Mesendoderm (in vitro differentiated cells): Measurements from ENCODE around the gene ADARB2.

ENCODE experiments used
- DNase-seq: peaks from one replicate; pipeline ENCODE4 v3.0.0; 2013
- H2AK5ac ChIP-seq: 2 replicates; pipeline ENCODE4 v1.6.1; 2013; ENCODE audit warnings: low read length, inconsistent platforms
- H2BK120ac ChIP-seq: 2 replicates; pipeline ENCODE4 v1.6.1; 2013; ENCODE audit warnings: low read depth, mild to moderate bottlenecking, low read length, moderate library complexity, mixed read lengths
- H2BK15ac ChIP-seq: replicated peaks from 2 replicates; pipeline ENCODE4 v1.6.1; 2013; ENCODE audit warnings: low read depth, mild to moderate bottlenecking, moderate library complexity
- H2BK5ac ChIP-seq: 2 replicates; pipeline ENCODE4 v1.6.1; 2013; ENCODE audit warnings: low read length, inconsistent platforms
- H3K18ac ChIP-seq: 2 replicates; pipeline ENCODE4 v1.6.1; 2013; ENCODE audit warnings: mild to moderate bottlenecking, low read length, mixed read lengths
- H3K23ac ChIP-seq: one replicate; pipeline ENCODE4 v1.6.1; 2013; ENCODE audit warnings: low read length
- H3K27ac ChIP-seq: 2 replicates; pipeline ENCODE4 v1.5.1; 2013; ENCODE audit warnings: low read depth, mild to moderate bottlenecking, inconsistent platforms, low read length, moderate library complexity
- H3K27me3 ChIP-seq: 2 replicates; pipeline ENCODE4 v1.6.1; 2013; ENCODE audit warnings: low read length, control low read depth, mild to moderate bottlenecking, inconsistent platforms; ENCODE audit not compliant: insufficient read depth, poor library complexity
- H3K36me3 ChIP-seq: 2 replicates; pipeline ENCODE4 v1.6.1; 2013; ENCODE audit warnings: low read length, inconsistent platforms; ENCODE audit not compliant: control insufficient read depth, insufficient read depth
- H3K4ac ChIP-seq: one replicate; pipeline ENCODE4 v1.6.1; 2013; ENCODE audit warnings: low read depth, mild to moderate bottlenecking, low read length, moderate library complexity
- H3K4me1 ChIP-seq: 2 replicates; pipeline ENCODE4 v1.6.1; 2013; ENCODE audit warnings: low read depth, low read length, inconsistent platforms; ENCODE audit not compliant: control insufficient read depth
- H3K4me2 ChIP-seq: 2 replicates; pipeline ENCODE4 v1.6.1; 2013; ENCODE audit warnings: low read length
- H3K4me3 ChIP-seq: 2 replicates; pipeline ENCODE4 v1.5.1; 2013; ENCODE audit warnings: mild to moderate bottlenecking, low read length
- H3K56ac ChIP-seq: one replicate; pipeline ENCODE4 v1.6.1; 2013; ENCODE audit warnings: low read length
- H3K79me1 ChIP-seq: 2 replicates; pipeline ENCODE4 v1.6.1; 2013; ENCODE audit warnings: low read length, inconsistent platforms
- H3K79me2 ChIP-seq: 2 replicates; pipeline ENCODE4 v1.6.1; 2013; ENCODE audit warnings: mild to moderate bottlenecking, low read length; ENCODE audit not compliant: control insufficient read depth, insufficient read depth
- H3K9ac ChIP-seq: 2 replicates; pipeline ENCODE4 v1.6.1; 2013; ENCODE audit warnings: low read length, inconsistent platforms
- H4K5ac ChIP-seq: one replicate; pipeline ENCODE4 v1.6.1; 2013; ENCODE audit warnings: low read length
- H4K8ac ChIP-seq: one replicate; pipeline ENCODE4 v1.6.1; 2013; ENCODE audit warnings: low read depth, mild to moderate bottlenecking, control low read depth, low read length, moderate library complexity
- WGBS: extraction: QIAGEN DNeasy Blood & Tissue Kit; methylation state at CpG from one replicate; pipeline ENCODE4 v1.1.7; 2013; ENCODE audit warnings: low lambda C conversion rate, missing lambda C conversion rate; ENCODE audit not compliant: insufficient coverage; ENCODE audit errors: extremely low coverage; 5-methylcytosine and 5-hydroxymethylcytosine counted together

ADARB2 gene

DNA sequence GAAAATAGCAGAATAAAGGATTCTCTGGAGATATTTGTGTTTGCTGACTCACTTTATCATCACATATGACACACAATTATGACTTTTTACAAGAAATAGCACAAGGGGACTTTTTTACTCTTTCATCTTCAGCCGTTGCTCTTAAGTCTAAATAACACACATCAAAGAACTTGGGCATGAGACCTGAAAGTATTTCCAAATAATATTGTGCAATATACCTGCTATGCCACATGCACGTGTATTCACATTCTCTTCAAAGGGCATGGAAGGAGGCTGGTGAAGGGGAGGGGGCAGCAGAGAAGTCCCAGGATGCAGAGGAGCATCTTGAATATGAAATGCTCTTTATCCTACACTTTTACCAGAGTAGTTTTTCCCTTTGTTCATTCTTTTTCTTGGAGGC, 4.1 kb upstream of the ADARB2 start:
- Histone ChIP-seq H3K27ac (no peak overlapping the region), H2AK5ac (no peak overlapping the region), H3K4me1 (no peaks in the 10 kb centered on the region), H3K18ac (no peak overlapping the region), H3K4ac (no peak overlapping the region), H4K5ac (no peak overlapping the region), H2BK120ac (no peak overlapping the region), H2BK5ac (no peak overlapping the region), H3K4me3 (no peak overlapping the region), H4K8ac (no peak overlapping the region), H3K79me2 (no peaks in the 10 kb centered on the region), H3K27me3 (peaks cover 3% of the 10 kb centered on the region), H3K56ac (no peak overlapping the region), H3K4me2 (no peak overlapping the region), H3K23ac (no peak overlapping the region), H3K36me3 (no peaks in the 10 kb centered on the region), H3K9ac (no peak overlapping the region), H2BK15ac (no peak overlapping the region), H3K79me1 (no peaks in the 10 kb centered on the region)
- no CpG with 5 or more reads among the region's 2 CpGs for WGBS
- DNase-seq = no peak

DNA sequence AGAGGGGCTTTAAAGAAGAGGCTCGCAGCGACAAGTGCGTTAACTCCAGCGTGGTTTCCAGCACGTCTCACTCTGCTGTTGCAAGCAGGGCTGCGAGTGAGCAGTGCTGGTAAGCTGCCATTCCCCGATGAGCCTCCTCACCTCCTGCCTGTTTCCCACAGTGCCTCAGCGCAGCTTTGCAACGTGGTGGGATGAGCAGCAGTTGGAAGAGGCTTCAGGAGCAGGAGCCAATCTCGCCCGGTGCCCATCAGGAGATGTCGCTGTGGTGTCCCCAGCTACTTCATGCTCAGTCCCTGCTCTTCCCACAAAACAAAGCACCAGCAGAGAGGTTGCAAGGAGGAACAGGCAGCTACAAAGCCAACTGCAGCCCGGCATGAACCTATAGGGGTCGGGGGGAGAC, 2.4 kb upstream of the ADARB2 start:
- no peaks in the 10 kb centered on the region for H3K4me1 ChIP-seq
- no peak overlapping the region for H3K4me3 ChIP-seq
- H3K4ac ChIP-seq = no peak overlapping the region
- WGBS = no CpG with 5 or more reads among the region's 14 CpGs
- H2BK5ac ChIP-seq = no peak overlapping the region
- H3K27ac ChIP-seq = no peak overlapping the region
- H3K36me3 ChIP-seq = no peaks in the 10 kb centered on the region
- peak; percentile 44 for DNase-seq
- H3K18ac ChIP-seq = no peak overlapping the region
- no peak overlapping the region for H2AK5ac ChIP-seq
- no peak overlapping the region for H3K9ac ChIP-seq
- H2BK120ac ChIP-seq = no peak overlapping the region
- H3K4me2 ChIP-seq = no peak overlapping the region
- H3K56ac ChIP-seq = no peak overlapping the region
- H3K27me3 ChIP-seq = peaks cover 9% of the 10 kb centered on the region
- H2BK15ac ChIP-seq = no peak overlapping the region
- no peak overlapping the region for H3K23ac ChIP-seq
- no peaks in the 10 kb centered on the region for H3K79me1 ChIP-seq
- no peak overlapping the region for H4K8ac ChIP-seq
- H4K5ac ChIP-seq = no peak overlapping the region
- H3K79me2 ChIP-seq = no peaks in the 10 kb centered on the region

DNA sequence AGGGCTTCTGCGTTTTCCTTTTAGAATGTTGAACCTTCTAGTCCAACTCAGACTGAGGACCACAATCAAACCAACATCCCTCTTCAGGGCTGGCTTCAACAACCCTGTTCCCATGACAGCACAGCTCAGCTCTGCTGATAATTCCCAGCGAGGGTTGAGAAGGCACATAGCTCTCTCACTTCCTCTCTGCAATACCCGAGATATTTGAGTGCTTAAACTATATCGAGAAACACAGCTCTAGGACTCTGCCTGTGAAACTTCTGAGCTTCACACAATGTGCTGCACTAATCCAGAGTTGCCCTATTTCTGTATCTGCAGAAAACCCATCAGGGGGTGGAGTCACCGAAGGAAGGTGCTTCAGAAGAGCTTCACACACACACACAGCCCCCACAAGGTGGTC, 1.6 kb upstream of the ADARB2 start:
- no peak overlapping the region for H2BK120ac ChIP-seq
- no CpG with 5 or more reads among the region's 5 CpGs for WGBS
- H3K79me2 ChIP-seq = no peaks in the 10 kb centered on the region
- no peak overlapping the region for H2BK5ac ChIP-seq
- no peak overlapping the region for H3K4ac ChIP-seq
- no peak overlapping the region for H3K4me3 ChIP-seq
- DNase-seq = no peak
- H2BK15ac ChIP-seq = no peak overlapping the region
- no peak overlapping the region for H4K8ac ChIP-seq
- no peak overlapping the region for H3K9ac ChIP-seq
- H3K56ac ChIP-seq = no peak overlapping the region
- H3K18ac ChIP-seq = no peak overlapping the region
- H3K27ac ChIP-seq = no peak overlapping the region
- no peak overlapping the region for H3K4me2 ChIP-seq
- no peak overlapping the region for H4K5ac ChIP-seq
- no peak overlapping the region for H3K23ac ChIP-seq
- no peaks in the 10 kb centered on the region for H3K36me3 ChIP-seq
- no peak overlapping the region for H2AK5ac ChIP-seq
- no peaks in the 10 kb centered on the region for H3K4me1 ChIP-seq
- H3K79me1 ChIP-seq = no peaks in the 10 kb centered on the region
- peaks cover 9% of the 10 kb centered on the region for H3K27me3 ChIP-seq

DNA sequence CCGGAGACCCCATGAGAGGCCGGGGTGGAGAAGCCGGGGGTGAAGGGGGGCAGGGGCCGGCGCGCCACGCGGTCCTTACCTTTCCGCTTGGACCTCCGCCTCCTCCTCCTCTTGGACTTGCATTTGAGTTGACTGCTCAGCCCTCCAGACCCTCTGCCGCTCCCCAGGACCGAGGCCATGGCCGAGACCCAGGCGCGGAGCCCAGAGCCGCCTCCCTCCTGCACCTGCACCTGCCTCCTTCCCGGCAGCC, 428 bp downstream of the ADARB2 start:
- no peaks in the 10 kb centered on the region for H3K36me3 ChIP-seq
- peak overlapping the region; percentile 2 for H3K56ac ChIP-seq
- H2BK15ac ChIP-seq = no peak overlapping the region
- H3K23ac ChIP-seq = no peak overlapping the region
- no peak overlapping the region for H4K8ac ChIP-seq
- no peak overlapping the region for H3K4me3 ChIP-seq
- H2BK5ac ChIP-seq = no peak overlapping the region
- H3K4me2 ChIP-seq = peak overlapping the region; percentile 55
- WGBS = no CpG with 5 or more reads among the region's 17 CpGs
- H3K79me2 ChIP-seq = no peaks in the 10 kb centered on the region
- no peaks in the 10 kb centered on the region for H3K4me1 ChIP-seq
- no peak overlapping the region for H2AK5ac ChIP-seq
- no peak overlapping the region for H3K18ac ChIP-seq
- H3K79me1 ChIP-seq = no peaks in the 10 kb centered on the region
- H4K5ac ChIP-seq = no peak overlapping the region
- no peak overlapping the region for H3K9ac ChIP-seq
- no peak overlapping the region for H3K4ac ChIP-seq
- no peak overlapping the region for H3K27ac ChIP-seq
- DNase-seq = no peak
- peaks cover 9% of the 10 kb centered on the region for H3K27me3 ChIP-seq
- H2BK120ac ChIP-seq = no peak overlapping the region

DNA sequence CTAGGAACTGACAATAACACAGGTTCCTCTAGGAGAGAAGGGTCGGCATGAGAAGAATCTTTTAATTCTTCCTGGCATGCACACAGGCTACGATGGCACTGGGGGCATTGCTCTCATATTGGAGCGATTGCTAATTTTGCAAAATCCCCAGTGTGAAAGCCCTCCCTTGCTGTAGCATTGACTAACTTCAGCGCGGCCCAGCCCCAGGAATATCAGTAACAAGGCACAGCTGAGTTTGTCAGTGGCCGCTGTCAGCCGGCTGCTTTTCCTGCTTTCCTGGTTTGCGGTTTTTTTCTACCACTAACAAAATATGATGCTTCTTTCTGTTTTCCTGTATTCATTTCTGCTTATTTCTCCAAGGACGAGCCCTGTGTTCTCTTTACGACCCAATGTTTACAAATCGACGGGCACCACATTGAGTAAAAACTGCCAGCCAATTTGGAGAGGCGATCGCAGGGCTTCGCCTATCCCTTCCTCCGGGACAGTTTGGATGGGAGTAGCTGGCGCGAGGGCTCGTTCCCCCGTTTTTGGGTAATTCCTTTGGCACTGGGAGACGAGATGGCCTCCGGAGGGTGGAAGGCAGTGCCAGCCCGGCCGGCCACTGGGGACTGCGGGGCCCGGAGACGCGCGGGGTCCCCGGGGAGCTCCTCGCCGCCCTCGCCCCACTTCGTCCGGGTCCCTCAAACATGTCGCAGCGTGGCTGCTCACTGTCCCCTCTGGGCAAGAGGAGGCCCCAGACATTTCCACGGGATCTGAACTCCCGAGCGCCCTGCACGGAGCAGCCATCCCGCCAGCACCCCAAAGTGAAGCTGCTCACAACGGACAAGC, 967 bp downstream of the ADARB2 start:
- Histone ChIP-seq H3K4me2 (peak overlapping the region; percentile 55), H3K79me2 (no peaks in the 10 kb centered on the region), H3K27ac (no peak overlapping the region), H2BK5ac (no peak overlapping the region), H3K4ac (no peak overlapping the region), H3K56ac (peak overlapping the region; percentile 2), H3K9ac (no peak overlapping the region), H2BK15ac (no peak overlapping the region), H2BK120ac (no peak overlapping the region), H3K27me3 (peaks cover 9% of the 10 kb centered on the region), H3K4me1 (no peaks in the 10 kb centered on the region), H4K8ac (no peak overlapping the region), H3K79me1 (no peaks in the 10 kb centered on the region), H3K18ac (no peak overlapping the region), H2AK5ac (no peak overlapping the region), H3K4me3 (no peak overlapping the region), H3K23ac (no peak overlapping the region), H4K5ac (no peak overlapping the region), H3K36me3 (no peaks in the 10 kb centered on the region)
- no CpG with 5 or more reads among the region's 43 CpGs for WGBS
- no peak for DNase-seq

DNA sequence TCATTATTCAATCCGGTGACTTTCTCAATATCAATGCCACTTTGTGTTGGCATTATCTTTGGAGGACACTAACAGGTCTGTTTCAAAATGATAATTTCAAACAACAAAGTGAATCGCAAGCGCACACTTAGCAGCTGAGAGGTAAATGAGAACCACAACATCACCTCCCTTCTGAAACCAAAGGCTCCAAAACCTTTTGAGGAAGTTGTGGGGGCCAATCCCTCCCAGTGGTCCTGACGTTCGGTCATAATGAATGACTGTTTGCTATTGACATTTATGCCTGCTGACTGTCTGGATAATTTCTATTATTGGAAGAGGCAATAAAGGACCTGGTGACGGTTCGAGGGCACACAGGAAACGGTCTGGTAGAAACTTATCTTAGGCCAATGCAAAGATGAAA, 1.8 kb downstream of the ADARB2 start:
- Histone ChIP-seq H2BK5ac (no peak overlapping the region), H3K23ac (no peak overlapping the region), H3K9ac (no peak overlapping the region), H2AK5ac (no peak overlapping the region), H4K8ac (no peak overlapping the region), H3K56ac (no peak overlapping the region), H3K4me2 (no peak overlapping the region), H3K4me3 (no peak overlapping the region), H4K5ac (no peak overlapping the region), H3K79me1 (no peaks in the 10 kb centered on the region), H2BK15ac (no peak overlapping the region), H3K4me1 (no peaks in the 10 kb centered on the region), H3K27ac (no peak overlapping the region), H3K4ac (no peak overlapping the region), H3K18ac (no peak overlapping the region), H2BK120ac (no peak overlapping the region), H3K79me2 (no peaks in the 10 kb centered on the region), H3K36me3 (no peaks in the 10 kb centered on the region), H3K27me3 (peaks cover 9% of the 10 kb centered on the region)
- DNase-seq = no peak
- no CpG with 5 or more reads among the region's 8 CpGs for WGBS
